ENCODE results near the gene REXO5.
"Not testable (repeated sequence)": the region's sequence is repeated elsewhere in the genome, so short reads cannot be mapped to it uniquely, and the experiment has no call there.

Gene REXO5

GRCh38 chr16:20859699-20860098 lies 53.4 kb downstream of the REXO5 start:
- no peak overlapping the region for H3K9ac ChIP-seq
- H3K4me1 ChIP-seq (ENCODE audit: low read depth, poor library complexity, severe bottlenecking): no peaks in the 10 kb centered on the region
- no peaks in the 10 kb centered on the region for H3K36me3 ChIP-seq (ENCODE audit: insufficient read depth)
- no peak overlapping the region for H2AFZ ChIP-seq (ENCODE audit: low read depth)
- no peaks in the 10 kb centered on the region for H4K20me1 ChIP-seq (ENCODE audit: insufficient read depth)
- no peak overlapping the region for H3K4me3 ChIP-seq (IDR thresholded peaks at IDR 0.05; ENCODE audit: insufficient read depth, low read depth, low read length)
- no peaks in the 10 kb centered on the region for H3K27me3 ChIP-seq (ENCODE audit: insufficient read depth, low read depth)
- TF ChIP-seq CTCF (conservative IDR thresholded peaks at IDR 0.05; ENCODE audit: low read depth, low read length): no peak
- H3K4me2 ChIP-seq: no peak overlapping the region
- H3K27ac ChIP-seq: no peak overlapping the region
- H3K79me2 ChIP-seq (ENCODE audit: insufficient read depth, low read depth): no peaks in the 10 kb centered on the region

- Histone ChIP-seq H3K4me3 (IDR thresholded peaks at IDR 0.05; ENCODE audit: insufficient read depth, low read depth, low read length) (no peak overlapping the region), H3K4me1 (ENCODE audit: low read depth, poor library complexity, severe bottlenecking) (no peaks in the 10 kb centered on the region), H3K27ac (no peak overlapping the region), H3K36me3 (ENCODE audit: insufficient read depth) (no peaks in the 10 kb centered on the region), H3K4me2 (no peak overlapping the region), H2AFZ (ENCODE audit: low read depth) (no peak overlapping the region), H4K20me1 (ENCODE audit: insufficient read depth) (no peaks in the 10 kb centered on the region), H3K27me3 (ENCODE audit: insufficient read depth, low read depth) (no peaks in the 10 kb centered on the region), H3K9ac (no peak overlapping the region), H3K79me2 (ENCODE audit: insufficient read depth, low read depth) (no peaks in the 10 kb centered on the region)
- no peak for TF ChIP-seq CTCF (conservative IDR thresholded peaks at IDR 0.05; ENCODE audit: low read depth, low read length)
Measured at GRCh38 chr16:20860361-20860760, 54.0 kb downstream of the REXO5 start.

- H3K4me1 ChIP-seq (ENCODE audit: low read depth, poor library complexity, severe bottlenecking); H3K4me2 ChIP-seq; H3K4me3 ChIP-seq (IDR thresholded peaks at IDR 0.05; ENCODE audit: insufficient read depth, low read depth, low read length); H3K36me3 ChIP-seq (ENCODE audit: insufficient read depth); H4K20me1 ChIP-seq (ENCODE audit: insufficient read depth); H3K9ac ChIP-seq; H3K79me2 ChIP-seq (ENCODE audit: insufficient read depth, low read depth); H3K27me3 ChIP-seq (ENCODE audit: insufficient read depth, low read depth); H3K27ac ChIP-seq; H2AFZ ChIP-seq (ENCODE audit: low read depth): not testable (repeated sequence)
Measured at GRCh38 chr16:20860995-20861394, 54.7 kb downstream of the REXO5 start.

GRCh38 chr16:20862162-20862960 lies 56.0 kb downstream of the REXO5 start:
- Histone ChIP-seq H2AFZ (ENCODE audit: low read depth) (no peak overlapping the region), H3K27me3 (ENCODE audit: insufficient read depth, low read depth) (no peaks in the 10 kb centered on the region), H3K9ac (no peak overlapping the region), H3K4me3 (IDR thresholded peaks at IDR 0.05; ENCODE audit: insufficient read depth, low read depth, low read length) (no peak overlapping the region), H3K79me2 (ENCODE audit: insufficient read depth, low read depth) (no peaks in the 10 kb centered on the region), H3K36me3 (ENCODE audit: insufficient read depth) (no peaks in the 10 kb centered on the region), H3K27ac (no peak overlapping the region), H4K20me1 (ENCODE audit: insufficient read depth) (no peaks in the 10 kb centered on the region), H3K4me1 (ENCODE audit: low read depth, poor library complexity, severe bottlenecking) (no peaks in the 10 kb centered on the region), H3K4me2 (no peak overlapping the region)
- TF ChIP-seq CTCF (conservative IDR thresholded peaks at IDR 0.05; ENCODE audit: low read depth, low read length): no peak

- H3K4me2 ChIP-seq; H3K79me2 ChIP-seq (ENCODE audit: insufficient read depth, low read depth); H3K27me3 ChIP-seq (ENCODE audit: insufficient read depth, low read depth); H3K4me1 ChIP-seq (ENCODE audit: low read depth, poor library complexity, severe bottlenecking); H3K36me3 ChIP-seq (ENCODE audit: insufficient read depth); H3K27ac ChIP-seq; H3K4me3 ChIP-seq (IDR thresholded peaks at IDR 0.05; ENCODE audit: insufficient read depth, low read depth, low read length); H2AFZ ChIP-seq (ENCODE audit: low read depth); H3K9ac ChIP-seq; H4K20me1 ChIP-seq (ENCODE audit: insufficient read depth): not testable (repeated sequence)
Measured at GRCh38 chr16:20864376-20864775, 58.0 kb downstream of the REXO5 start.

All from KMS-11 (cell line).